Stimulated activated CD8-positive, alpha-beta memory T cell treated with anti-CD3 and anti-CD28 coated beads, Interleukin-12 subunit alpha, Interleukin-12 subunit beta, amount 100 ng/mL, for 1 hour (primary cell): ENCODE results near the gene BACE2.
"Not testable (repeated sequence)": the region's sequence is repeated elsewhere in the genome, so short reads cannot be mapped to it uniquely, and the experiment has no call there.

Experiments used
- DNase-seq: peaks from one replicate; pipeline ENCODE4 v3.0.0-alpha.2; 2020; ENCODE audit warnings: low read depth

Gene BACE2

DNA sequence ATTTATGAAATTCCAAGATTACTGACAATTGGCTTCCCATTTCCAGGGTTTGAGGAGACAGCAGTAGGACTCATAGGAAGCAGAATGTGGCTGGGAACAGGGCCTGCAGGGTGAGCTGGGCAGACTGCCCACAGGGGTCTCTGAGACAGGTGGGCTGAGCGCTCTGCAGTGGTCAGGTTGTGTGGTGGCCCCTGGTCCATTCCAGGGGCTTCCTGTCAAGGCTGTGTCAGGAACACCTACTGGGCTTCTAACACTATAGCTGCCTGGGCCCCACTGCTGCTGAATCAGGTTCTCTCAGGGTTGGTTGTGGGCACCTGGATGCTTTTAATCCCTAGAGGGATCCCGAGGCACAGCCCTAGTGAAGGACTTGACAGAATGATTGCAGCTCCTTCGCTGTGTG lies 72.1 kb downstream of the BACE2 start:
- DNase-seq: no peak

DNA sequence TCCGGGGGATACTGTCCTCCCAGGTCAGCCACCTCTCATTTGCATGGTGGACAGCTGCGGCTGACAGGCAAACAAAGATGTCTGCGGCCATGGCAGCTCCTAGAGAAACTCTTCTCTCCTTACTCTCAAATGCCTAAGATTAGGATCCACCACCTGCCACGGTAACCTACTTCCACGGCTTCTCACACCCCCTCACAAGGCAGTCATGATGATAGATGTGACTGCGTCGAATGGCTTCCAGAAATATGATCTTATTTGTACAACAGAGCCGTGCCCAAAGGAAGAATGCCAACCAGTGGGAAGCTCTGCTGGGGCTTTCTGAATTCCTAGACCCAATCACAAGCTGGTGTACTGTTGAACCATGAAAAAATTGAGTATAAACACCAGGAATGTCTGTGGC lies 73.4 kb downstream of the BACE2 start:
- DNase-seq: no peak

GRCh38 chr21:41242238-41242829 lies 74.4 kb downstream of the BACE2 start:
- DNase-seq: no peak

DNA sequence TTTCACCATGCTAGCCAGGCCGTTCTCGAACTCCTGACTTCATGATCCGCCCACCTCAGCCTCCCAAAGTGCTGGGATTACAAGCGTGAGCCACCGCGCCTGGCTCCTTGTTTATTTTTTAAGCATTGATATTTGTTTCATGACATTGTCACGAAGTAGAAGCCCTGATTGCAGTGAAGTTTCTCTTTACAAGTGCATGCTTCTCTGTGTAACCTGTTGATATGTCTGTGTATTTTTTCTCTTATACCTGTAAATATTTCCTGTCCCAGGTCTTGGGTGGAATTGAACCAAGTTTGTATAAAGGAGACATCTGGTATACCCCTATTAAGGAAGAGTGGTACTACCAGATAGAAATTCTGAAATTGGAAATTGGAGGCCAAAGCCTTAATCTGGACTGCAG lies 75.1 kb downstream of the BACE2 start:
- DNase-seq: no peak

DNA sequence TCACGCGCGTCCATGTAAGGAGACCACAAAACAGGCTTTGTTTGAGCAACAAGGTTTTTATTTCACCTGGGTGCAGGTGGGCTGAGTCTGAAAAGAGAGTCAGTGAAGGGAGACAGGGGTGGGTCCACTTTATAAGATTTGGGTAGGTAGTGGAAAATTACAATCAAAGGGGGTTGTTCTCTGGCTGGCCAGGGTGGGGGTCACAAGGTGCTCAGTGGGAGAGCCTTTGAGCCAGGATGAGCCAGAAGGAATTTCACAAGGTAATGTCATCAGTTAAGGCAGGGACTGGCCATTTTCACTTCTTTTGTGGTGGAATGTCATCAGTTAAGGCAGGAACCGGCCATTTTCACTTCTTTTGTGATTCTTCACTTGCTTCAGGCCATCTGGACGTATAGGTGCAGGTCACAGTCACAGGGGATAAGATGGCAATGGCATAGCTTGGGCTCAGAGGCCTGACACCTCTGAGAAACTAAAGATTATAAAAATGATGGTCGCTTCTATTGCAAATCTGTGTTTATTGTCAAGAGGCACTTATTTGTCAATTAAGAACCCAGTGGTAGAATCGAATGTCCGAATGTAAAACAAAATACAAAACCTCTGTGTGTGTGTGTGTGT lies 76.4 kb downstream of the BACE2 start:
- DNase-seq: not testable (repeated sequence)

DNA sequence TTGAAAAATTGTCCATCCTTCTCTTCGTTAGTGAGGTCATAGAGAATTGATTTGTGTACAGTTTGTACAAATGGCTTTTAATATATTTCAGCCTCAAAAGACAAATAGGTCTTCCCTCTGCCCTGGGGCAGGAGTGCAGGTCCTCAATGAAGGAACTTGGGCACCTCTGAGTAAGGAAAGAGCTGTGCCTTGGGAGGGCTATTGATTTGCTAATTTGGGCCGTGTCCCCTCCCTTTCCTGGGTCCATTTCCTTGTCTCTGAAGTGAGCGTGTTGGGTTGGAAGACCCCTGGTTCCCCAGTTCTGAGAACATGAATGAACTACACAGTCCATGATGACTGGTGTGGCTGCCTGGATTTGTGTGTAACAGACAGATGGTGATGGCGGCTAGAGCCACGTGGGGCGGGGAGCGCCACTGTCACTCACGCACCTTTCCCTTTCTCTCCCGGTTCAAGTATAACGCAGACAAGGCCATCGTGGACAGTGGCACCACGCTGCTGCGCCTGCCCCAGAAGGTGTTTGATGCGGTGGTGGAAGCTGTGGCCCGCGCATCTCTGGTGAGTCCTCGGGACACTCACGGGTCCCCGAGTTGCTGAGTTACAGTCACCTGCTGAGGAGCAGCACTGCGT lies 77.7 kb downstream of the BACE2 start:
- DNase-seq: no peak

DNA sequence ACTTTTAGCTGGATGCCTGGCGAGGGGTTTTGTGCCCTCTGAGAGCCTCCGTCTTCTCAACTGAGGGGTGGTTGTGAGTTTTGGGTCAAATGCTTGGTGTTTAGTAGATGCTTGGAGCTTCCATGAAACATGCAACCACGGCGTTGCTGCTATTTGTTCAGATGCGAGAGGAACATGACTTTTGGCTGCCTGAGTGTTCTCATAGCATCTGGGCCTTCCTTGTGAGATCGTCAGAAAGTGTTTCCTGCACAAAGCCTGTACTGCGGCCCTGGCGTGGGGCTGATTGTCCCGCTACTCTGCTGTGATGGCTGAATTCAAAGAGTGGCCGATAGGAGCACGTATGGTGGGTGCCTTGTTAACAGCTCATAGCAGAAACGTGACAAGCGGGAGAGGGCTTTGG lies 78.8 kb downstream of the BACE2 start:
- DNase-seq: no peak

DNA sequence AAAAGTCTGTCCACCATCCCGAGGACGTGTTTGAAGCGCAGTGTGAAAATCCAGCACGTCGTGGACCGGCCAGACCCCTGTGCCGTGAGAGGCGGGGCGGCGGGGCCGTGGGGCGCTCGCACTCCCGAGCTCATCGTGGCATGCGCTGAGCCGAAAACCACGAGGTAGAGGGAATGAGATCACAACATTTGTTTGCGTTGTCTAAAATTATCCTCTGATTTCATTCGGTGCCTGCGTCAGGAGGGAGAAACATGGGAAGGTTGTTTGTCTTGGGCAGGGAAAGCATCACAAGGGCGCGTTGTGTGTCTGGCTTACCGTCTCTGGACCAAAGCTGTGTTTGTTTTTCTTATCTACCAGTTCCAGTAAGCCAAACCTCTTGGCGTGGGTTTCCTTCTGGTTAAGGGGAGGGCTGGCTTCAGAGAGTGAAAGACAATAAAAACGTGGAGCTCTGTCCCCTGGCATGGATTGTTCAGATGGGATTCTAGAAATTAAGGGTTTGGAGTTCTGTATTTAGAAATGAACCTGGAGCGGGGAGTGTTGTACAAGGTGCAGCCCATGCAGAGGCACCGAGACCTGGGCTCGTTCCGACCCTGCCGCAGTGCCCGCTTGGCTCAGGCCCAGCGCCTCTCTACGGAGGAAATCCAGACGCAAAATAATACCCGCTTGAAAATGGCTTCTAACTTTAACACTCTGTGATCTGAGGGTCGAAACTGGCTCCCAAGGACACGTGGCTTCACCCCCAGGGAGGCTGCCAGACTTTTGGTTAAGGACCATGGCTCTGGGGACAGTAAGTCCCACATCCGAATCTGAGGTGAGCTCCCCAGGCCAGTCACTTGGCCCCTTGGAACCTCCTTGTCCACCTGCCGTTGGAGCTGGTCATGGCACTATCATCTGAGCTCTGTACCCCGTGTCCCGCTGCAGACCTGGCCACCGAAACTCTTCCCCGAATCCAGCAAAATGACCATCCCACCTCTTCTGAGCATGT lies 79.9 kb downstream of the BACE2 start:
- DNase-seq: no peak

DNA sequence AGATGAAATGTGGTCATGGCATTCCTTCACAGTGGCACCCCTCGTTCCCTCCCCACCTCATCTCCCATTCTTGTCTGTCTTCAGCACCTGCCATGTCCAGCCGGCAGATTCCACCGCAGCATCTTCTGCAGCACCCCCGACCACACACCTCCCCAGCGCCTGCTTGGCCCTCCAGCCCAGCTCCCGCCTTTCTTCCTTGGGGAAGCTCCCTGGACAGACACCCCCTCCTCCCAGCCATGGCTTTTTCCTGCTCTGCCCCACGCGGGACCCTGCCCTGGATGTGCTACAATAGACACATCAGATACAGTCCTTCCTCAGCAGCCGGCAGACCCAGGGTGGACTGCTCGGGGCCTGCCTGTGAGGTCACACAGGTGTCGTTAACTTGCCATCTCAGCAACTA lies 81.5 kb downstream of the BACE2 start:
- DNase-seq: no peak

DNA sequence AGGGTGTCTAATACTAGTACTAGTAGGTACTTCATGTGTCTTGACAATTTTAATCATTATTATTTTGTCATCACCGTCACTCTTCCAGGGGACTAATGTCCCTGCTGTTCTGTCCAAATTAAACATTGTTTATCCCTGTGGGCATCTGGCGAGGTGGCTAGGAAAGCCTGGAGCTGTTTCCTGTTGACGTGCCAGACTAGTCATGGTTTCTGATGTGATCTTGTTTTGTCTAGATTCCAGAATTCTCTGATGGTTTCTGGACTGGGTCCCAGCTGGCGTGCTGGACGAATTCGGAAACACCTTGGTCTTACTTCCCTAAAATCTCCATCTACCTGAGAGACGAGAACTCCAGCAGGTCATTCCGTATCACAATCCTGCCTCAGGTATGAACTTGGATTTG lies 82.6 kb downstream of the BACE2 start:
- no peak for DNase-seq

DNA sequence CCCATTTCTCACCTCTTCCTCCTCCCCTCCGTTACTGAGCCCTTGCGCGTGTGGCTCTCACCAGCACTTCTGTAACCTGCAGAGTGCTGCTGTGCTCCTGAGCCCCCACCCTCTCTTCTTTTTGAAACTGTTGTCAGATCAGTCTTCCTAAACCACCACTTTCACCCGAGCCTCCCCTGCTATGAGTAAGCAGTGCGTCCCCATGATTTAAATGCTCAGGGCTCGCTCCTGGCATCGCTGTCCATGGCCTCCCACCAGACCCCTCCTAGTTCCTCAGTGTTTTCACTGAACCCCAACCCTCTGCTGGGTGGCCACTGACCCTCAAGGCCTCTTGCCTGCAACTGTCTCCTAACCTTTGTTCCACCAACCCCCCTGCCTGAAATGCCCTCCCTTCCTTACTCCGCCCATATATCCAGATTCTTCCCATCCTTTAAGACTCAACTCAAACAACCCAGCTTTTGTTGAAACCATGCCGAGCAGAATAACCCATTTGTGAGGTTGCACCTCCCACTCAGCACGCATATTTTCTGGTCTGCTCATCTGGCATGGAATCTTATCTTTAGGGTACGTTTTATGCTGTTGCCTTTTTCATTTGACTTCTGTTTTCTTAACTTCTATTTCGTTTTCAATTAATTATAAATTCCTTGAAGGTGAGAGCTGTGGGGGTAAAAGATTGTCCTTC lies 84.1 kb downstream of the BACE2 start:
- DNase-seq: no peak

GRCh38 chr21:41254090-41254700 lies 86.2 kb downstream of the BACE2 start:
- DNase-seq: no peak

DNA sequence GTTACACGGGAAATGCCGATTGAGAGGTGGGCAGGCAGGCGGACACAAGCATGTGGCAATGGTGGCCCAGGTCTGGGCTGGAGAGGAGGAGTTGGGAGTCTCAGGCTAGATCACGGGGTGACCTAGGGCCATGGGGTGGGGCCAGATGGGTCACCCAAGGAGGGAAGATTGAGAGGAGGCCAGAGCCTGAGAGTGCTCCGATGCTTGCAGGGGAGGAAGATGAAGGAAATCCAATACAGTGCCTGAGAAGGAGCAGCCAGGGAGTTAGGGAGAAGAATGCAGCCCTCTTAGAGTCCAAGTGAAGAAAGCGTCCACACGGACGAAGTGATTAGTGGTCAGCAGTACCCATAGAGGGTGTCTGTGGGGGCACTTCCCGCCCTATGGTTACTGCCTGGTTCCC lies 87.2 kb downstream of the BACE2 start:
- DNase-seq: no peak

DNA sequence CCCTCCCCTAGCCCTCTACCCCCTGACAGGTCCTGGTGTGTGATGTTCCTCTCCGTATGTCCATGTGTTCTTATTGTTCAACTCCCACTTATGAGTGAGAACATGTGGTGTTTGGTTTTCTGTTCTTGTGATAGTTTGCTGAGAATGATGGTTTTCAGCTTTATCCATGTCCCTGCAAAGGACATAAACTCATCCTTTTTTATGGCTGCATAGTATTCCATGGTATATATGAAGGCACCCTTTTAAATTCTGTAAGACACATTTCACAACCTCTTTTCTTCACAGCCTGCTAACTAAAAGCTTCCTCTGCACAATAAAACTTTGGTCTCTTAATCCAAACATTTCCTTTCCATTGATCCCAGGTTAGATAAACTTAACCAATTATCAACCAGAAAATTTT lies 88.3 kb downstream of the BACE2 start:
- DNase-seq: not testable (repeated sequence)

DNA sequence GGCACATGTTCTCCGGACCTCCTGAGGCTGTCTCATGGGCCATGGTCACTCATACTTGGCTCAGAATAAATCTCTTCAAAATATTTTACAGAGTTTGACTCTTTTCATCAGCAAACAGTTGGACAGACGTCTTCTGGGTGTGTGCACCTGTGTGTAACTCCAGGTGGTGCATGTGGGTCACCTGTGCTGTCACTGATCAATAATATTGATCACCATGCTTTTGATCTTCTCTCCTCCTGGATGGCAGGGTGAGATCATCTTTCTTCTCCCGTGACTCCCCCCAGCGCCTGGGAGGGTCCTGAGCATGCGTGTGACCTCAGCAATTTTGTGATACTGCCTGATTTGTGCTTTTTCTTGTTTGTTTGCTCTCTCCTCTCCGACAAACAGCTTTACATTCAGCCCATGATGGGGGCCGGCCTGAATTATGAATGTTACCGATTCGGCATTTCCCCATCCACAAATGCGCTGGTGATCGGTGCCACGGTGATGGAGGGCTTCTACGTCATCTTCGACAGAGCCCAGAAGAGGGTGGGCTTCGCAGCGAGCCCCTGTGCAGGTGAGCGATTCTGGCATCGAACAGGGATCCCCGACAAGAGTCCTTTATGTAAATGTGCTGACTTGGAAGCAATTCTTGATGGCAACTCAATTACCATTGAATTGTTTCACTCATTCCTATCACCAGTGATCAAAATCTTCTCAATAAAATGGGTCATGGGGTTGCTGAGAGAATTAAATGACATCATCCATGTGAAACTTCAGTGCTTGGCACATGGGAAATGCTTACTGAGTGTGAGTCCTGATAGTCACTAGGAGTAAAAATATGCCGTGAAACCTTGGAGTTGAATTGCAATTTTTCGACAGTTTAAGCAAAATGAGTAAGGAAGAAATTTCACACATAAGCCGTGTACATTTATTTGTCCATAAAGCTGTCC lies 89.1 kb downstream of the BACE2 start:
- DNase-seq: no peak

GRCh38 chr21:41258617-41259016 lies 90.7 kb downstream of the BACE2 start:
- DNase-seq: no peak

- no peak for DNase-seq
Measured at GRCh38 chr21:41260428-41260827, 92.5 kb downstream of the BACE2 start.

DNA sequence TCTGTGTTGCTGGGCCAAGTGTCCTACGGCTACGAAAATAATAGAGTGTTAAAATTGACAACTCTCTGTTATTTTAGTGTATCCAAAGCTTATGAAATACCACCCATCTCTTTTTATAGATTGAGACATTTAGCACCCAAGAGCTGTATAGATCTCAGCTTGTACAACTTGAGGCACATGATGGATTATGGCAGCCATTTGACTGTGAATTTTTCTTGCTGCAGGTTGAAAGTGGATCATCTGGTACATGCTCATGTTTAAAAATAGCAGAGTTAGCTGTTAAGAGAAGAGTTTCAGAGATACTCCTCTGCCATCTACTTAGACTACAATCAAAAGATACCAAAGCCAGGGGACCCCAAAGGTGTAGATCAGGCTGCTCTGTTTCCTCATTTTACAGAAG lies 99.4 kb downstream of the BACE2 start:
- no peak for DNase-seq

DNA sequence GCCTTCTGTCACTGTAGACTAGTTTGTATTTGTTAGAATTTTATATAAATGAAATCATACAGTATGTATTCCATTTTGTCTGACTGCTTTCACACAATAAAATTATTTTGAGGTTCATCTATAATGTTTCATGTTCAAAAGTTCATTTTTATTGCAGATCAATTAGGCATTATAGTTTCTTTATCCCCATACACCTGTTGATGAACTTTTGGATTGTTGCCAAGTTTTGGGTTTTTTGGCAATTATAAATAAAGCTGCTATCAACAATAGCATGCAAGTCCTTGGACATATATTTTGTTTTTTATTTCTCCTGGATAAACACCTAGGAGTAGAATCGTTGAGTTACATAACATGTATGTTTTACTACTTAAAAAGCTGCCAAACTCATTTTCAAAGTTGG lies 101.6 kb downstream of the BACE2 start:
- DNase-seq: no peak

DNA sequence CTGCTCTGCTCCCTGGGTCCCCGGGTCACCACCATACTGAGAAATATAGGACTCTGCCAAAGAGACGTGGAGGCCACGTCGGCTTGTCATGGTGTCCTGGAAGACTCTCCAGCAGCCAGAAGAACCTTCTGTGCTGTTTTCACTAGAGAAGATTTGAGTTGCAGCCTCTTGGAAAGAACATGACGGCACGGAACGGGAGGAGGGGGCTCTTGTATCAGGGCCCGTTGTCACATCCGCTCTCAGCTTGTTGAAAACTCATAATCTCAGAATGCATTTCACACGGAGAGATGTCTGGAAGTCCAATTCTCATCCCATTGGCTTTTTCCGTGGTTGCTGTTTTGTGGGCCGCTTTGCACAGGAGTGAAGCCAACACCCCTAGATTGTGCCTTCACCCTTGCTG lies 109.2 kb downstream of the BACE2 start:
- no peak for DNase-seq

GRCh38 chr21:41277846-41278245 lies 109.9 kb downstream of the BACE2 start:
- no peak for DNase-seq
